ENCODE results near the gene C9.

The C9 gene

GRCh38 chr5:39266442-39266841, 97.9 kb downstream of the C9 start:
- H3K4me3 ChIP-seq (ENCODE audit: low read depth, low read length), result no peak overlapping the region
- H3K36me3 ChIP-seq (ENCODE audit: insufficient read depth, low read length), result no peaks in the 10 kb centered on the region
- no peaks in the 10 kb centered on the region for H3K79me2 ChIP-seq (ENCODE audit: control insufficient read depth, insufficient read depth, low read length, unreplicated experiment)
- no peaks in the 10 kb centered on the region for H3K27me3 ChIP-seq (ENCODE audit: insufficient read depth, low read length)
- H3K27ac ChIP-seq (ENCODE audit: low read depth, low read length), result no peak overlapping the region
- peaks cover 5% of the 10 kb centered on the region for H3K4me1 ChIP-seq (ENCODE audit: control insufficient read depth, insufficient read depth, low read length, unreplicated experiment)
- no peak overlapping the region for H2AFZ ChIP-seq (ENCODE audit: low read length, unreplicated experiment)

GRCh38 chr5:39264528-39264927, 99.8 kb downstream of the C9 start:
- Histone ChIP-seq H3K4me1 (ENCODE audit: control insufficient read depth, insufficient read depth, low read length, unreplicated experiment) (peaks cover 5% of the 10 kb centered on the region), H3K4me3 (ENCODE audit: low read depth, low read length) (no peak overlapping the region), H2AFZ (ENCODE audit: low read length, unreplicated experiment) (no peak overlapping the region), H3K79me2 (ENCODE audit: control insufficient read depth, insufficient read depth, low read length, unreplicated experiment) (no peaks in the 10 kb centered on the region), H3K27ac (ENCODE audit: low read depth, low read length) (no peak overlapping the region), H3K36me3 (ENCODE audit: insufficient read depth, low read length) (no peaks in the 10 kb centered on the region), H3K27me3 (ENCODE audit: insufficient read depth, low read length) (no peaks in the 10 kb centered on the region)

GRCh38 chr5:39262981-39263380, 101.3 kb downstream of the C9 start:
- H3K36me3 ChIP-seq (ENCODE audit: insufficient read depth, low read length), result no peaks in the 10 kb centered on the region
- H3K27ac ChIP-seq (ENCODE audit: low read depth, low read length), result no peak overlapping the region
- no peaks in the 10 kb centered on the region for H3K79me2 ChIP-seq (ENCODE audit: control insufficient read depth, insufficient read depth, low read length, unreplicated experiment)
- no peak overlapping the region for H2AFZ ChIP-seq (ENCODE audit: low read length, unreplicated experiment)
- no peaks in the 10 kb centered on the region for H3K27me3 ChIP-seq (ENCODE audit: insufficient read depth, low read length)
- peaks cover 5% of the 10 kb centered on the region for H3K4me1 ChIP-seq (ENCODE audit: control insufficient read depth, insufficient read depth, low read length, unreplicated experiment)
- H3K4me3 ChIP-seq (ENCODE audit: low read depth, low read length), result no peak overlapping the region

GRCh38 chr5:39260095-39260494, 104.2 kb downstream of the C9 start:
- Histone ChIP-seq H3K4me1 (ENCODE audit: control insufficient read depth, insufficient read depth, low read length, unreplicated experiment) (peaks cover 12% of the 10 kb centered on the region), H3K79me2 (ENCODE audit: control insufficient read depth, insufficient read depth, low read length, unreplicated experiment) (no peaks in the 10 kb centered on the region), H3K27ac (ENCODE audit: low read depth, low read length) (no peak overlapping the region), H3K27me3 (ENCODE audit: insufficient read depth, low read length) (no peaks in the 10 kb centered on the region), H2AFZ (ENCODE audit: low read length, unreplicated experiment) (no peak overlapping the region), H3K36me3 (ENCODE audit: insufficient read depth, low read length) (no peaks in the 10 kb centered on the region), H3K4me3 (ENCODE audit: low read depth, low read length) (no peak overlapping the region)

- Histone ChIP-seq H3K4me3 (ENCODE audit: low read depth, low read length) (no peak overlapping the region), H2AFZ (ENCODE audit: low read length, unreplicated experiment) (no peak overlapping the region), H3K4me1 (ENCODE audit: control insufficient read depth, insufficient read depth, low read length, unreplicated experiment) (peaks cover 18% of the 10 kb centered on the region), H3K27ac (ENCODE audit: low read depth, low read length) (no peak overlapping the region), H3K79me2 (ENCODE audit: control insufficient read depth, insufficient read depth, low read length, unreplicated experiment) (no peaks in the 10 kb centered on the region), H3K36me3 (ENCODE audit: insufficient read depth, low read length) (no peaks in the 10 kb centered on the region), H3K27me3 (ENCODE audit: insufficient read depth, low read length) (no peaks in the 10 kb centered on the region)
Measured at GRCh38 chr5:39257554-39257953, 106.7 kb downstream of the C9 start.

- peaks cover 18% of the 10 kb centered on the region for H3K4me1 ChIP-seq (ENCODE audit: control insufficient read depth, insufficient read depth, low read length, unreplicated experiment)
- no peaks in the 10 kb centered on the region for H3K27me3 ChIP-seq (ENCODE audit: insufficient read depth, low read length)
- peak overlapping the region; percentile 46 for H2AFZ ChIP-seq (ENCODE audit: low read length, unreplicated experiment)
- no peaks in the 10 kb centered on the region for H3K36me3 ChIP-seq (ENCODE audit: insufficient read depth, low read length)
- H3K27ac ChIP-seq (ENCODE audit: low read depth, low read length), result peak overlapping the region; percentile 37; the same call in 1 of the 2 replicates
- H3K79me2 ChIP-seq (ENCODE audit: control insufficient read depth, insufficient read depth, low read length, unreplicated experiment), result no peaks in the 10 kb centered on the region
- peak overlapping the region; percentile 63 for H3K4me3 ChIP-seq (ENCODE audit: low read depth, low read length)
Measured at GRCh38 chr5:39256477-39257235, 107.6 kb downstream of the C9 start.

- Histone ChIP-seq H3K27me3 (ENCODE audit: insufficient read depth, low read length) (no peaks in the 10 kb centered on the region), H2AFZ (ENCODE audit: low read length, unreplicated experiment) (no peak overlapping the region), H3K27ac (ENCODE audit: low read depth, low read length) (no peak overlapping the region), H3K79me2 (ENCODE audit: control insufficient read depth, insufficient read depth, low read length, unreplicated experiment) (no peaks in the 10 kb centered on the region), H3K36me3 (ENCODE audit: insufficient read depth, low read length) (no peaks in the 10 kb centered on the region), H3K4me1 (ENCODE audit: control insufficient read depth, insufficient read depth, low read length, unreplicated experiment) (peaks cover 18% of the 10 kb centered on the region), H3K4me3 (ENCODE audit: low read depth, low read length) (no peak overlapping the region)
Measured at GRCh38 chr5:39255406-39255805, 108.9 kb downstream of the C9 start.

GRCh38 chr5:39254671-39255070, 109.6 kb downstream of the C9 start:
- H3K36me3 ChIP-seq (ENCODE audit: insufficient read depth, low read length), result no peaks in the 10 kb centered on the region
- H3K27ac ChIP-seq (ENCODE audit: low read depth, low read length), result no peak overlapping the region
- no peaks in the 10 kb centered on the region for H3K27me3 ChIP-seq (ENCODE audit: insufficient read depth, low read length)
- no peaks in the 10 kb centered on the region for H3K79me2 ChIP-seq (ENCODE audit: control insufficient read depth, insufficient read depth, low read length, unreplicated experiment)
- H3K4me1 ChIP-seq (ENCODE audit: control insufficient read depth, insufficient read depth, low read length, unreplicated experiment), result peaks cover 18% of the 10 kb centered on the region
- no peak overlapping the region for H2AFZ ChIP-seq (ENCODE audit: low read length, unreplicated experiment)
- no peak overlapping the region for H3K4me3 ChIP-seq (ENCODE audit: low read depth, low read length)

- H3K79me2 ChIP-seq (ENCODE audit: control insufficient read depth, insufficient read depth, low read length, unreplicated experiment), result no peaks in the 10 kb centered on the region
- H3K27ac ChIP-seq (ENCODE audit: low read depth, low read length), result no peak overlapping the region
- H3K36me3 ChIP-seq (ENCODE audit: insufficient read depth, low read length), result no peaks in the 10 kb centered on the region
- no peaks in the 10 kb centered on the region for H3K27me3 ChIP-seq (ENCODE audit: insufficient read depth, low read length)
- H2AFZ ChIP-seq (ENCODE audit: low read length, unreplicated experiment), result no peak overlapping the region
- peaks cover 18% of the 10 kb centered on the region for H3K4me1 ChIP-seq (ENCODE audit: control insufficient read depth, insufficient read depth, low read length, unreplicated experiment)
- H3K4me3 ChIP-seq (ENCODE audit: low read depth, low read length), result no peak overlapping the region
Measured at GRCh38 chr5:39253196-39253595, 111.1 kb downstream of the C9 start.

GRCh38 chr5:39249564-39250274, 114.6 kb downstream of the C9 start:
- no peak overlapping the region for H3K4me3 ChIP-seq (ENCODE audit: low read depth, low read length)
- H3K79me2 ChIP-seq (ENCODE audit: control insufficient read depth, insufficient read depth, low read length, unreplicated experiment), result no peaks in the 10 kb centered on the region
- no peaks in the 10 kb centered on the region for H3K36me3 ChIP-seq (ENCODE audit: insufficient read depth, low read length)
- H2AFZ ChIP-seq (ENCODE audit: low read length, unreplicated experiment), result no peak overlapping the region
- no peak overlapping the region for H3K27ac ChIP-seq (ENCODE audit: low read depth, low read length)
- 0 out of 2 replicates have a peak, but pooled peaks cover 5% of the 10 kb centered on the region for H3K27me3 ChIP-seq (ENCODE audit: insufficient read depth, low read length)
- H3K4me1 ChIP-seq (ENCODE audit: control insufficient read depth, insufficient read depth, low read length, unreplicated experiment), result peaks cover 5% of the 10 kb centered on the region

GRCh38 chr5:39249069-39249468, 115.2 kb downstream of the C9 start:
- Histone ChIP-seq H3K79me2 (ENCODE audit: control insufficient read depth, insufficient read depth, low read length, unreplicated experiment) (no peaks in the 10 kb centered on the region), H3K4me1 (ENCODE audit: control insufficient read depth, insufficient read depth, low read length, unreplicated experiment) (peaks cover 5% of the 10 kb centered on the region), H2AFZ (ENCODE audit: low read length, unreplicated experiment) (no peak overlapping the region), H3K36me3 (ENCODE audit: insufficient read depth, low read length) (no peaks in the 10 kb centered on the region), H3K27ac (ENCODE audit: low read depth, low read length) (no peak overlapping the region), H3K4me3 (ENCODE audit: low read depth, low read length) (no peak overlapping the region), H3K27me3 (ENCODE audit: insufficient read depth, low read length) (0 out of 2 replicates have a peak, but pooled peaks cover 5% of the 10 kb centered on the region)

Data from ACC112 (cell line).